ENCODE measurements around the gene B3GNT8. TPM values are rescaled to one million over a fixed set of nuclear protein-coding genes. Genes with fewer than 3 reads are reported as not detected.
A peak's percentile ranks its signal among the peaks of the same experiment; 100 is the strongest.

Gene B3GNT8
- total and polyA plus RNA-seq, 2 donors from 2014 or later, result 4.4 to 6.5 TPM

DNA sequence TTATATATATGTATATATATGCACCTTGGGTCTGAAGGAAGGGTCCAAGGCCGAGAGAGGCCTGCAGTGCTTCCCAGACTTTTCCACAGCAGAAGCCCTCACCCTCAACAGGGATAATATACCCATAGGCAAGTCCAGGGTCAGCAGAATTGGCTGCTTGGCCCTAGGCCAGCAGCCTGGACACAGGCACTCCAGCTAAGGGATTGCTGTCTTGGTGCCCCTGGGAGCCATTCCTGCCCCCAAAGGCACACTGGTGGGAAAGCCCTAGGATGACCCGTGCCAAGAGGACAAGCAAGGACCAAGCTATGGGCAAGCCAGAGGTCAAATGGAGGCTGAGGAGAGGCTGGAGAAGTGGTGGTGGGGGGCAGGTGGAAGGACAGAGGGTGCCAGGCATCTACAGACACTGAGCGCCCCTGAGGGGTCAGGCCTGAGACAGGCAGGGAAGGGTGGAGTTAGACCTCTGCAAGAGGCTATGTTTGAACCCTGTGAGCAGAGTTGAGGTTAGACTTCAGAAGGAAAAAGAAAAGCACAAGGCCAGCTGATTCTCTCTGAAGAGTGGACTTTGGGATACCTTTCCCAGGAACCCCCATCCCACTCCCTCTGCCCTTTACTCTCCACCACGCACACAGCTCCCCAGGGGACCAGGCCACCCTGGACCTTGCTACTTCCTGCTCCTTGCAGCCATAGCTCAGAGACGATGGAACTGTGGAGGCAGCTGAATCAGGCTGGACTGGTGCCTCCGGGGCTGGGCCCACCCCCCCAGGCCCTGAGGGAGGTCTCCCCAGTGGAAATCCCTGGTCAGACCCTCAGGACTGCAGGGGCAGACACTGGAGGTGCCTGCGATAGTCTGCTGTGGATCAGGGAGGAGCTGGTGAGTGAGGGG lies 15.5 kb upstream of the B3GNT8 start, which contains the start of gene ERICH4:
TSS of gene ERICH4 (plus strand) at position 684 of the 883 bp plus-strand sequence. CDS start at position 698, 14 bp downstream.
- DNase-seq, result peak in 1 of 5 donors; percentile 17
- no peaks in the 10 kb centered on the region for H3K9me3 ChIP-seq (ENCODE audit: control insufficient read depth in 2 of 3, insufficient read depth in 1 of 3, low read length in 3 of 3)
- H3K9ac ChIP-seq (ENCODE audit: low read length in 3 of 3), result no peak within 1 kb of the TSS
- H3K36me3 ChIP-seq (ENCODE audit: control insufficient read depth in 2 of 3, insufficient read depth in 3 of 3, low read length in 3 of 3), result no peaks in the 10 kb centered on the region
- intact Hi-C loops (cut with DNase I), result loop anchor here (10.0 kb wide), 1 partner anchor 132 kb away; the partner anchor contains the start of gene CEACAM21
- peak within 1 kb of the TSS in 1 of 2 donors; percentile 43 for H3K27ac ChIP-seq (ENCODE audit: low read depth in 2 of 2, low read length in 2 of 2)
- no peaks in the 10 kb centered on the region for H3K27me3 ChIP-seq (ENCODE audit: control insufficient read depth, insufficient read depth, low read length)
- FAIRE-seq, result no peak
- TF ChIP-seq, protein P1, sequence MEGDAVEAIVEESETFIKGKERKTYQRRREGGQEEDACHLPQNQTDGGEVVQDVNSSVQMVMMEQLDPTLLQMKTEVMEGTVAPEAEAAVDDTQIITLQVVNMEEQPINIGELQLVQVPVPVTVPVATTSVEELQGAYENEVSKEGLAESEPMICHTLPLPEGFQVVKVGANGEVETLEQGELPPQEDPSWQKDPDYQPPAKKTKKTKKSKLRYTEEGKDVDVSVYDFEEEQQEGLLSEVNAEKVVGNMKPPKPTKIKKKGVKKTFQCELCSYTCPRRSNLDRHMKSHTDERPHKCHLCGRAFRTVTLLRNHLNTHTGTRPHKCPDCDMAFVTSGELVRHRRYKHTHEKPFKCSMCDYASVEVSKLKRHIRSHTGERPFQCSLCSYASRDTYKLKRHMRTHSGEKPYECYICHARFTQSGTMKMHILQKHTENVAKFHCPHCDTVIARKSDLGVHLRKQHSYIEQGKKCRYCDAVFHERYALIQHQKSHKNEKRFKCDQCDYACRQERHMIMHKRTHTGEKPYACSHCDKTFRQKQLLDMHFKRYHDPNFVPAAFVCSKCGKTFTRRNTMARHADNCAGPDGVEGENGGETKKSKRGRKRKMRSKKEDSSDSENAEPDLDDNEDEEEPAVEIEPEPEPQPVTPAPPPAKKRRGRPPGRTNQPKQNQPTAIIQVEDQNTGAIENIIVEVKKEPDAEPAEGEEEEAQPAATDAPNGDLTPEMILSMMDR (IDR thresholded peaks at IDR 0.05; ENCODE audit: borderline replicate concordance, extremely low read depth, insufficient read depth), result no peak
- peak within 1 kb of the TSS; percentile 20 to 52 (median 38) for H3K4me3 ChIP-seq (ENCODE audit: low read length in 3 of 3)
- peaks cover 0 to 3% (median 0%) of the 10 kb centered on the region in 3 donors for H3K4me1 ChIP-seq (ENCODE audit: control insufficient read depth in 2 of 3, insufficient read depth in 2 of 3, low read depth in 1 of 3, low read length in 3 of 3)

DNA sequence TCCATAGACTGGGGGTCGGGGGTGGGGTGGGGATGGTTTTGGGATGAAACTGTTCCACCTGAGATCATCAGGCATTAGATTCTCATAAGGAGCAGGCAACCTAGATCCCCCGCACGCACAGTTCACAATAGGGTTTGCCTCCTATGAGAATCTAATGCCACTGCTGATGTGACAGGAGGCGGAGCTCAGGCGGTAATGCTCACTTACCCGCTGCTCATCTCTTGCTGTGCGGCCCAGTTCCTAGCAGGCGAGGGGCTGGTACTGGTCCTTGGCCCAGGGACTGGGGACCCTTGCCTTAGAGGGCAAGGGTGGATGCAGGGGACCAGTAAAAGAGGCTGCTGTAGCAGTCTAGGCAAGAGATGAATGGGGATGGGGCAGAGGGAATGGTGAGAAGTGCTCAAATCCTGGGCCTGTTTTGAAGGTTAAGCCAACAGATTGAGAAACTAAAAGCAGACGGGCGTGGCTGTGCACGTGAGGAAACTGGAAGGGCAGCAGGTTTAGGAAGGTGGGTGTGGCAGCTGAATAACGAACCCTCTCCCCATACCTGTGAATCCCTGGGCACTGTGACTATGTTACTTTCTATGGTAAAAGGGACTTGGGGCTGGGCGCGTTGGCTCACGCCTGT lies 14.3 kb upstream of the B3GNT8 start:
- H3K9me3 ChIP-seq (ENCODE audit: control insufficient read depth in 2 of 3, insufficient read depth in 1 of 3, low read length in 3 of 3), result no peaks in the 10 kb centered on the region
- DNase-seq (no peak), FAIRE-seq (no peak)
- peaks cover 0 to 3% (median 0%) of the 10 kb centered on the region in 3 donors for H3K4me1 ChIP-seq (ENCODE audit: control insufficient read depth in 2 of 3, insufficient read depth in 2 of 3, low read depth in 1 of 3, low read length in 3 of 3)
- peaks cover 0 to 5% (median 0%) of the 10 kb centered on the region in 3 donors for H3K36me3 ChIP-seq (ENCODE audit: control insufficient read depth in 2 of 3, insufficient read depth in 3 of 3, low read length in 3 of 3)
- H3K27me3 ChIP-seq (ENCODE audit: control insufficient read depth, insufficient read depth, low read length), result no peaks in the 10 kb centered on the region
- H3K27ac ChIP-seq (ENCODE audit: low read depth in 2 of 2, low read length in 2 of 2), result no peak overlapping the region
- TF ChIP-seq, protein P1 (IDR thresholded peaks at IDR 0.05; ENCODE audit: borderline replicate concordance, extremely low read depth, insufficient read depth), result no peak
- no peak overlapping the region for H3K9ac ChIP-seq (ENCODE audit: low read length in 3 of 3)
- H3K4me3 ChIP-seq (ENCODE audit: low read length in 3 of 3), result no peak overlapping the region
- intact Hi-C loops (cut with DNase I), result loop anchor here (10.0 kb wide), 1 partner anchor 133 kb away; the partner anchor contains the start of gene CEACAM21

DNA sequence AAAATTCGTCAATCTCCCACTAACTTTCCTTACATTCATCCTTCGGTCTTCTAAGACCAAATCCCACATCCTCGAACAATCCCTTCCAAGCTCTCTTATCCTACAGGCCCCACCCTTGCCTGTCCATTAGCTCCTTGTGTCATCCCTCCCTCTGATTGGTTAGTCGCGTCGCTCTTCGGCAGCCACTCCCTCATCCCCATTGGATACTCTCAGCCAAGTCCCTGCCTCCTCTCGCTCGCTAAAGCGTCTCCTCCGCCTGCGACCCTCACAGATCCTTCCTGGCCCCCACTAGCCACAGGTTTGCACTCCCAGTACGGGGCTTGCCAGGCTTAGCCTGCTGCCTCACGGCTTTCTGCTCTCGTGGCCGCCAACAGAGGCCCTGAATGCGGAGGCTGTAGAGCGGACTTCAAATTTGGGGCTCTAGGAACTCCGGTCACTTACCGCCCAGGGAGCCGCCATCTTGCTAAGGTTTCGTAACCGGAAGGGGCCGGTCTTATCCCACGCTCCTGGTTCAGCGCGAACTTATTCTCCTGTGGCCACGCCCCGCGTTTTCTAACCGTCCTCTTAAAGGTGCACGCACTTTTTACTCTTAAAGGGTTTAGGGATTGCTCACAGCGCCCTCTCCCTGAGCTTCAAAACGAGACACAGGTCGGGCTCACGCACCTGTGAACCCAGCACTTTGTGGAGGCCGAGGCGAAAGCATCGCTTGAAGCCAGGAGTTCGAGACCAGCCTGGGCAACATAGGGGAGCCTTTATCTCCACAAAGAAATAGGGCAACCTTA lies 12.5 kb upstream of the B3GNT8 start, which contains the start of gene DMAC2:
TSS of gene DMAC2 (minus strand) at position 472 of the 782 bp plus-strand sequence. CDS start at position 459, 13 bp downstream.
- Histone ChIP-seq H3K36me3 (ENCODE audit: control insufficient read depth in 2 of 3, insufficient read depth in 3 of 3, low read length in 3 of 3) (peaks cover 0 to 8% (median 0%) of the 10 kb centered on the region in 3 donors), H3K4me1 (ENCODE audit: control insufficient read depth in 2 of 3, insufficient read depth in 2 of 3, low read depth in 1 of 3, low read length in 3 of 3) (peaks cover 0 to 3% (median 0%) of the 10 kb centered on the region in 3 donors), H3K27me3 (ENCODE audit: control insufficient read depth, insufficient read depth, low read length) (no peaks in the 10 kb centered on the region), H3K4me3 (ENCODE audit: low read length in 3 of 3) (peak within 1 kb of the TSS; percentile 69 to 97 (median 89)), H3K27ac (ENCODE audit: low read depth in 2 of 2, low read length in 2 of 2) (peak within 1 kb of the TSS; percentile 84 to 97), H3K9me3 (ENCODE audit: control insufficient read depth in 2 of 3, insufficient read depth in 1 of 3, low read length in 3 of 3) (no peaks in the 10 kb centered on the region), H3K9ac (ENCODE audit: low read length in 3 of 3) (peak within 1 kb of the TSS; percentile 6 to 92 (median 78))
- DNase-seq, result peak; percentile 95 to 99 (median 98)
- TF ChIP-seq, protein P1 (IDR thresholded peaks at IDR 0.05; ENCODE audit: borderline replicate concordance, extremely low read depth, insufficient read depth), result peak; percentile 54
- FAIRE-seq, result peak; percentile 96
- intact Hi-C loops (cut with DNase I), result loop anchor here (10.0 kb wide), 1 partner anchor 135 kb away; the partner anchor contains the start of gene CEACAM21
